Peyer's patch (tissue), 4 donors: ENCODE measurements around the gene PIGQ. TPM values are rescaled to one million over a fixed set of nuclear protein-coding genes. Genes with fewer than 3 reads are reported as not detected.

Source experiments
- DNase-seq, 3 donors: peaks; one replicate each; pipeline ENCODE4 v3.0.0-alpha.2; 2017 to 2019
- H3K27ac ChIP-seq, 4 donors: fragments of 200-600 bp; sonication (generic); one replicate each; pipeline ENCODE4 v1.5.1; 2016 to 2019
- H3K27me3 ChIP-seq, 2 donors: fragments of 200-600 bp; sonication (generic); one replicate each; pipeline ENCODE4 v1.5.1; 2019
- H3K36me3 ChIP-seq, 3 donors: fragments of 200-600 bp; sonication (generic); one replicate each; pipeline ENCODE4 v1.5.1; 2016 to 2019
- H3K4me1 ChIP-seq, 4 donors: fragments of 200-600 bp; sonication (generic); one replicate each; pipeline ENCODE4 v1.5.1; 2016 to 2019
- H3K4me3 ChIP-seq, 4 donors: fragments of 200-600 bp; sonication (generic); 1 replicate in 3 of 4; 2 replicates in 1 of 4; pipeline ENCODE4 v1.5.1; 2016 to 2019; ENCODE audit warnings: mild to moderate bottlenecking in 1 of 4
- H3K9me3 ChIP-seq, 4 donors: fragments of 200-600 bp; sonication (generic); one replicate each; pipeline ENCODE4 v1.5.1; 2016 to 2019; ENCODE audit warnings: mild to moderate bottlenecking in 1 of 4
- CTCF ChIP-seq, 6 experiments: fragments of 450-650 bp in 4 of 6; fragments of 200-600 bp in 2 of 6; sonication (generic) in 1 of 6; IDR thresholded peaks; one replicate each; pipeline ENCODE4 v1.5.1; 2017 to 2019; ENCODE audit warnings: antibody characterized with exemption in 6 of 6, mild to moderate bottlenecking in 3 of 6, moderate library complexity in 1 of 6
- POLR2A ChIP-seq, 2 donors: fragments of 450-650 bp; IDR thresholded peaks; one replicate each; pipeline ENCODE4 v1.5.1; 2017; ENCODE audit warnings: antibody characterized with exemption in 2 of 2, mild to moderate bottlenecking in 2 of 2, moderate library complexity in 2 of 2
- total RNA-seq, 4 donors: library from RNA; depleted of rRNA; stranded (reverse); fragments of >200 nt; gene quantifications; one replicate each; pipeline ENCODE4 v1.1.0, GENCODE V29; 2016

Gene PIGQ
- total RNA-seq, 4 donors from 2014 or later, result 33.1 to 65.6 (median 55.2) TPM

DNA sequence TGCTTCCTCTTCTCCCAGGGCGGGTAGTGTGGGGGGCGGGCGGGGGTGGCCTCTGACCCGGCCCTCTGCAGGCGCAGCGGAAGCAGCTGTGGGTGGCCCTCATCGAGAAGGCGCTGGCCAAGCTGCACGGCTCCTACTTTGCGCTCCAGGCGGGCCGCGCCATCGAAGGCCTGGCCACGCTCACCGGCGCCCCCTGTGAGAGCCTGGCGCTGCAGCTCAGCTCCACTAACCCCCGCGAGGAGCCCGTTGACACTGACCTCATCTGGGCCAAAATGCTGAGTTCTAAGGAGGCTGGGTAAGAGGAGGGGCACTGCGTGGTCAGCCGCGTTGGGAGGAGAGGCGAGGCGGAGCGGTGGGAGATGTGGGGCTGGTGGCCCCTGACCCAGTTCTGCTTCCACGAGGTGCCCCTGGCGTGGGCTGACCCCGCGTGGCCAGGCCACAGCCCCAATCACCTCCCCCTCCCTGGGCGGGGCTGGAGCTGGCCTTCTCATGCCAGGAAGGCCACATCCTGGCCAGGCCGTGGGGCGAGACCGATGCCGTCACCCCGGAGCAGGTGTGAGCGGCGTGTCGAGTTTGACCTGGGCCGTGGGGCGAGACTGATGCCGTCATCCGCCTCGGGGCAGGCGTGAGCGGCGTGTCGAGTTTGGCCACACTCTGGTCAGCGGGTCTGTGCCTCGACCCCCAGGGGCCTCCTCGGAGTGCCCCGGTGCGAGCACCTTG is 20.1 kb upstream of the PIGQ start:
- H3K4me3 ChIP-seq, result no peak overlapping the region
- peaks cover 0 to 68% (median 0%) of the 10 kb centered on the region in 3 donors for H3K36me3 ChIP-seq
- DNase-seq, result no peak
- TF ChIP-seq POLR2A (IDR thresholded peaks at IDR 0.05), result no peak
- TF ChIP-seq CTCF (IDR thresholded peaks at IDR 0.05), result no peak
- no peak overlapping the region for H3K27ac ChIP-seq
- no peaks in the 10 kb centered on the region for H3K27me3 ChIP-seq
- no peaks in the 10 kb centered on the region for H3K9me3 ChIP-seq
- H3K4me1 ChIP-seq, result peaks cover 0 to 21% (median 0%) of the 10 kb centered on the region in 4 donors

DNA sequence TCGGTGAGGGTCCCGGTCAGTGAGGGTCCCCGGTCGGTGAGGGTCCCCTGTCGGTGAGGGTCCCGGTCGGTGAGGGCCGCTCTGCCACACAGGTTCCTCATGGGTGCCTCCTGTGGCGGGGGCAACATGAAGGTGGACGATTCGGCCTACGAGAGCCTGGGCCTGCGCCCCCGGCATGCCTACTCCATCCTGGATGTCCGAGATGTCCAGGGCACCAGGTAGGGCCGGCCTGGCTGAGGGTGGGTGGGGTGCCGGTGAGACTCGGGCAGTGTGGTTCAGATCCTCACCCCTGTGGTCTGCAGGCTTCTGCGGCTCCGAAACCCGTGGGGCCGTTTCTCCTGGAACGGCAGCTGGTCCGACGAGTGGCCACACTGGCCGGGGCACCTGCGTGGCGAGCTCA is 18.6 kb upstream of the PIGQ start:
- no peaks in the 10 kb centered on the region for H3K9me3 ChIP-seq
- H3K36me3 ChIP-seq, result peaks cover 0 to 68% (median 0%) of the 10 kb centered on the region in 3 donors
- no peak overlapping the region for H3K27ac ChIP-seq
- peaks cover 0 to 24% (median 0%) of the 10 kb centered on the region in 4 donors for H3K4me1 ChIP-seq
- no peak for DNase-seq
- no peaks in the 10 kb centered on the region for H3K27me3 ChIP-seq
- TF ChIP-seq POLR2A (IDR thresholded peaks at IDR 0.05) (no peak), CTCF (IDR thresholded peaks at IDR 0.05) (no peak)
- H3K4me3 ChIP-seq, result no peak overlapping the region

DNA sequence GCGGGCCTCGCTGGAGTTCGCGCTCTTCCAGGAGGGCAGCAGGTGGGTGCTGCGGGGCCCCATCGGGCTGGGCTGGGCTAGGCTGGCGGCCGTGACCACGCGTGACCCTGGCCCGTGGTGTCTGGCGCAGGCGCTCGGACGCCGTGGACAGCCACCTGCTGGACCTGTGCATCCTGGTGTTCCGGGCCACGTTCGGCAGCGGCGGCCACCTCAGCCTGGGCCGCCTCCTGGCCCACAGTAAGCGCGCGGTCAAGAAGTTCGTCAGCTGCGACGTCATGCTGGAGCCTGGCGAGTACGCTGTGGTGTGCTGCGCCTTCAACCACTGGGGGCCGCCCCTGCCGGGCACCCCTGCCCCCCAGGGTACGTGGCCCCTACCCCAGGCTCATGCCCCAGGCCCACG is 17.6 kb upstream of the PIGQ start:
- H3K4me1 ChIP-seq, result peaks cover 0 to 16% (median 0%) of the 10 kb centered on the region in 4 donors
- no peak for DNase-seq
- no peaks in the 10 kb centered on the region for H3K27me3 ChIP-seq
- no peak overlapping the region for H3K27ac ChIP-seq
- TF ChIP-seq POLR2A (IDR thresholded peaks at IDR 0.05) (no peak), CTCF (IDR thresholded peaks at IDR 0.05) (no peak)
- no peaks in the 10 kb centered on the region for H3K9me3 ChIP-seq
- no peak overlapping the region for H3K4me3 ChIP-seq
- H3K36me3 ChIP-seq, result peaks cover 0 to 66% (median 0%) of the 10 kb centered on the region in 3 donors

DNA sequence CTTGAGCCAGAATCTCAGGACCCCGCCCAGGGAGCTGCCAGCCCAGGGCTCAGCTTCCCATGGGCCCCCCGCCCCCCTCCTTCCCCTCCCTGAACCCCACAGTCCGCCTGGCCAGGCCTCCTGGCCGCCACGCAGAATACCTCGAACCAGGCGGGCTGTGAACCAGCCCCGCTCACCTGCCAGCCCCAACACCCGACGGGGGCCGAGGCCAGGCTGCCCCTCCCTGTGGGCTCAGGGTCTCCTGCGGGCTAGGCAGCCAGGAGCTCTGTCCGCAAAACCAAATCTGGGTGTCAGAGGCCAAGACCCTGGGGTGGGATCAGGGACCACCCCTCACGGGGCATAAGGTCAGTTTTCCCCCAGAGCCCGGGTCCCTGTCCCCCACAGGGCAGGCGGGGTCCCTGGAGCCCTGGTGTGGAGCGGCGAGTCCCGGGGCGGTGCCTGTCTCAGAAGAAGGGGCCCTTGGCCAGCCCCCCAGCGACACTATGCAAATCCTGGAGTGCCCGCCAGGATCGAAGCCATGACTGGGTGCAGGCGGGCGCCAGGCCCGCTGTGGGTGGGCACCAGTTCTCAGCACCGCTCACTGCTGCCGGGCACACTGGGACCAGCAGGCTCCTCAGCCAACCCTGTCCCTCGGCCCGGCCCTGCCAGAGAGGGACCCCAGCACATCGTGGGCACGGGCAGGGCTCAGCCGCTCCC is 16.0 kb upstream of the PIGQ start:
- Histone ChIP-seq H3K27me3 (no peaks in the 10 kb centered on the region), H3K36me3 (peaks cover 0 to 51% (median 0%) of the 10 kb centered on the region in 3 donors), H3K9me3 (no peaks in the 10 kb centered on the region), H3K4me1 (peaks cover 0 to 13% (median 0%) of the 10 kb centered on the region in 4 donors), H3K4me3 (no peak overlapping the region), H3K27ac (no peak overlapping the region)
- DNase-seq, result no peak
- TF ChIP-seq CTCF (IDR thresholded peaks at IDR 0.05) (no peak), POLR2A (IDR thresholded peaks at IDR 0.05) (no peak)

- Histone ChIP-seq H3K27me3 (peaks cover 0 to 1% of the 10 kb centered on the region in 2 donors), H3K36me3 (peaks cover 0 to 46% (median 0%) of the 10 kb centered on the region in 3 donors), H3K4me1 (peaks cover 0 to 17% (median 0%) of the 10 kb centered on the region in 4 donors), H3K9me3 (no peaks in the 10 kb centered on the region), H3K27ac (no peak overlapping the region), H3K4me3 (no peak overlapping the region)
- no peak for DNase-seq
- no peak for TF ChIP-seq CTCF (IDR thresholded peaks at IDR 0.05)
- no peak for TF ChIP-seq POLR2A (IDR thresholded peaks at IDR 0.05)
These were observed 15.5 kb upstream of the PIGQ start for GRCh38 chr16:554297-554621.
